Measurements from ENCODE around the gene C6orf141. TPM values are rescaled to one million over a fixed set of nuclear protein-coding genes. Genes with fewer than 3 reads are reported as not detected.

The C6orf141 gene
- total RNA-seq, 1 experiment from 2014 or later, result 40.1 TPM

GRCh38 chr6:49558238-49558637 lies 7.8 kb downstream of the C6orf141 start:
- H2BK120ac ChIP-seq (ENCODE audit: low read depth, low read length, poor library complexity, severe bottlenecking), result no peak overlapping the region
- no peak overlapping the region for H3K18ac ChIP-seq (ENCODE audit: insufficient read length, low read depth, low read length)
- H3K14ac ChIP-seq (ENCODE audit: insufficient read depth, low read length), result no peak overlapping the region
- no peaks in the 10 kb centered on the region for H3K9me3 ChIP-seq (ENCODE audit: control insufficient read depth, low read depth, low read length)
- no peak overlapping the region for H4K91ac ChIP-seq (ENCODE audit: insufficient read length, low read depth, low read length)
- no peaks in the 10 kb centered on the region for H4K20me1 ChIP-seq (ENCODE audit: control insufficient read depth, insufficient read depth, insufficient read length)
- no peaks in the 10 kb centered on the region for H3K79me1 ChIP-seq (ENCODE audit: insufficient read depth, low read depth, low read length, poor library complexity, severe bottlenecking)
- H2AFZ ChIP-seq (ENCODE audit: low read length), result no peak overlapping the region
- no peak overlapping the region for H3K23ac ChIP-seq (ENCODE audit: insufficient read length, low read depth, low read length)
- H3K4me1 ChIP-seq (ENCODE audit: insufficient read depth, low read length), result peaks cover 1% of the 10 kb centered on the region; the same call in 1 of the 2 replicates
- no peak overlapping the region for H4K8ac ChIP-seq (replicated peaks; ENCODE audit: insufficient read length, low read depth, low read length)
- no peak overlapping the region for H2BK5ac ChIP-seq (ENCODE audit: insufficient read length, low read length)
- no peak overlapping the region for H2AK5ac ChIP-seq (ENCODE audit: insufficient read length, low read length)
- DNase-seq, result no peak
- no peaks in the 10 kb centered on the region for H3K79me2 ChIP-seq (ENCODE audit: insufficient read depth, low read length)
- no peaks in the 10 kb centered on the region for H3K23me2 ChIP-seq (ENCODE audit: insufficient read length, low read depth, low read length, poor library complexity, severe bottlenecking)
- H3K27me3 ChIP-seq (ENCODE audit: insufficient read depth, low read length), result peaks cover 13% of the 10 kb centered on the region
- no peak for TF ChIP-seq CTCF (conservative IDR thresholded peaks at IDR 0.05)
- no peak overlapping the region for H2BK15ac ChIP-seq (ENCODE audit: low read depth, low read length)
- Mint-ChIP-seq H3K4me3 (no peak overlapping the region), H3K4me1 (peaks cover 32 to 38% of the 10 kb centered on the region in 2 experiments), H3K36me3 (ENCODE audit: insufficient read depth in 1 of 3, low read depth in 3 of 3) (peaks cover 14 to 62% (median 59%) of the 10 kb centered on the region in 3 experiments), H3K27ac (no peak overlapping the region), H3K27me3 (ENCODE audit: low read depth) (peaks cover 91% of the 10 kb centered on the region), H3K9me3 (no peaks in the 10 kb centered on the region)
- no peak overlapping the region for H4K5ac ChIP-seq (ENCODE audit: insufficient read length, low read depth, low read length)
- no peak overlapping the region for H3K9ac ChIP-seq (ENCODE audit: extremely low read depth, insufficient read length, low read length)
- no peak overlapping the region for H3K27ac ChIP-seq (ENCODE audit: insufficient read length, low read depth, low read length)
- no peak overlapping the region for H3T11ph ChIP-seq (ENCODE audit: low read length)
- no peak overlapping the region for H3K56ac ChIP-seq (ENCODE audit: insufficient read length, low read depth, low read length)
- H2BK20ac ChIP-seq (ENCODE audit: low read depth, low read length, poor library complexity, severe bottlenecking), result no peak overlapping the region
- H3K4ac ChIP-seq (ENCODE audit: low read depth, low read length), result no peak overlapping the region
- no peak overlapping the region for H2BK12ac ChIP-seq (ENCODE audit: insufficient read length, low read depth, low read length)
- H3K4me2 ChIP-seq (ENCODE audit: insufficient read depth, insufficient read length, low read length), result no peak overlapping the region

Measured in H9 (cell line).